Activated T-cell treated with anti-CD3 and anti-CD28 coated beads for 4 hours (primary cell): ENCODE results near the gene UGT1A5.
"Not testable (repeated sequence)": the region's sequence is repeated elsewhere in the genome, so short reads cannot be mapped to it uniquely, and the experiment has no call there.

Experiments used
- DNase-seq: peaks from one replicate; pipeline ENCODE4 v3.0.0-alpha.2; 2020

UGT1A5 gene

GRCh38 chr2:233746475-233747282, 34.0 kb downstream of the UGT1A5 start:
- no peak for DNase-seq

GRCh38 chr2:233747283-233747544, 34.5 kb downstream of the UGT1A5 start:
- no peak for DNase-seq

- DNase-seq = not testable (repeated sequence)
Observed at GRCh38 chr2:233750689-233751088, 38.0 kb downstream of the UGT1A5 start.

- not testable (repeated sequence) for DNase-seq
Observed at GRCh38 chr2:233751212-233752009, 38.7 kb downstream of the UGT1A5 start.

GRCh38 chr2:233754872-233755611, 42.3 kb downstream of the UGT1A5 start:
- no peak for DNase-seq

GRCh38 chr2:233756429-233757081, 43.8 kb downstream of the UGT1A5 start:
- no peak for DNase-seq

- no peak for DNase-seq
Observed at GRCh38 chr2:233758141-233758540, 45.4 kb downstream of the UGT1A5 start.

GRCh38 chr2:233758849-233759248, 46.1 kb downstream of the UGT1A5 start:
- DNase-seq = no peak

- no peak for DNase-seq
Observed at GRCh38 chr2:233760043-233760442, 47.3 kb downstream of the UGT1A5 start, which contains the start of gene UGT1A1. UGT1A1 (plus strand) TSS chr2:233760270; CDS start chr2:233760288, 18 bp downstream.

- DNase-seq = no peak
Observed at GRCh38 chr2:233761040-233761769, 48.5 kb downstream of the UGT1A5 start.

GRCh38 chr2:233764264-233764663, 51.6 kb downstream of the UGT1A5 start:
- no peak for DNase-seq

GRCh38 chr2:233764761-233765160, 52.1 kb downstream of the UGT1A5 start:
- no peak for DNase-seq

- DNase-seq = no peak
Observed at GRCh38 chr2:233766416-233766815, 53.7 kb downstream of the UGT1A5 start.

GRCh38 chr2:233768076-233768475, 55.4 kb downstream of the UGT1A5 start:
- no peak for DNase-seq

GRCh38 chr2:233769260-233769659, 56.6 kb downstream of the UGT1A5 start:
- no peak for DNase-seq

- no peak for DNase-seq
Observed at GRCh38 chr2:233772153-233772552, 59.4 kb downstream of the UGT1A5 start.

- no peak for DNase-seq
Observed at GRCh38 chr2:233772583-233772982, 59.9 kb downstream of the UGT1A5 start.

- DNase-seq = no peak
Observed at GRCh38 chr2:233773854-233774253, 61.1 kb downstream of the UGT1A5 start.

- DNase-seq = no peak
Observed at GRCh38 chr2:233775414-233775813, 62.7 kb downstream of the UGT1A5 start.

- DNase-seq = no peak
Observed at GRCh38 chr2:233778030-233778429, 65.3 kb downstream of the UGT1A5 start, which contains the start of gene MROH2A. MROH2A (plus strand) TSS chr2:233778330; CDS start chr2:233779359, 1,029 bp downstream.

- DNase-seq = no peak
Observed at GRCh38 chr2:233779722-233780121, 67.0 kb downstream of the UGT1A5 start.

GRCh38 chr2:233780771-233781170, 68.1 kb downstream of the UGT1A5 start:
- no peak for DNase-seq
